Measurements from ENCODE around the gene ZBTB7C. TPM values are rescaled to one million over a fixed set of nuclear protein-coding genes. Genes with fewer than 3 reads are reported as not detected.

ZBTB7C gene
- polyA plus RNA-seq, 1 donor (not counting 4 experiments of a cell fraction or from before 2014, with no cell fraction given), result 0.58 TPM

- Histone ChIP-seq H3K79me2 (ENCODE audit: control insufficient read depth, insufficient read depth, low read length) (no peaks in the 10 kb centered on the region), H2AFZ (ENCODE audit: control insufficient read depth, low read length) (no peak overlapping the region), H4K20me1 (ENCODE audit: control insufficient read depth, extremely low read depth, insufficient read depth, low read length) (no peaks in the 10 kb centered on the region), H3K4me3 (ENCODE audit: control insufficient read depth in 2 of 3, extremely low read depth in 1 of 3, insufficient read depth in 2 of 3, low read depth in 1 of 3, low read length in 3 of 3) (no peak overlapping the region), H3K9me1 (ENCODE audit: control insufficient read depth, extremely low read depth, insufficient read depth, low read length) (no peaks in the 10 kb centered on the region), H3K9me3 (ENCODE audit: control insufficient read depth, low read depth, low read length) (no peaks in the 10 kb centered on the region), H3K27me3 (ENCODE audit: control insufficient read depth, extremely low read depth, insufficient read depth, low read length) (no peaks in the 10 kb centered on the region), H3K9ac (ENCODE audit: control insufficient read depth, extremely low read depth, insufficient read depth, low read length) (no peak overlapping the region), H3K36me3 (ENCODE audit: control insufficient read depth in 2 of 2, extremely low read depth in 1 of 2, insufficient read depth in 2 of 2, low read length in 2 of 2) (no peaks in the 10 kb centered on the region), H3K4me2 (ENCODE audit: control insufficient read depth, extremely low read depth, insufficient read depth, low read depth, low read length) (no peak overlapping the region), H3K27ac (ENCODE audit: control insufficient read depth, insufficient read depth, low read length) (no peak overlapping the region), H3K4me1 (ENCODE audit: control insufficient read depth, extremely low read depth, insufficient read depth, low read length) (peaks cover 17% of the 10 kb centered on the region)
- TF ChIP-seq CTCF (optimal IDR thresholded peaks at IDR 0.05 in 1 of 3, IDR thresholded peaks at IDR 0.05 in 1 of 3, conservative IDR thresholded peaks at IDR 0.05 in 1 of 3; ENCODE audit: extremely low read depth in 1 of 3, insufficient read depth in 2 of 3, low read length in 3 of 3) (no peak), EZH2 (IDR thresholded peaks at IDR 0.05; ENCODE audit: low read length) (no peak)
- peak; percentile 43 for FAIRE-seq
- dilution Hi-C loops (cut with MboI; ENCODE audit: extremely low pct_ligation_motif_present, low sequenced_read_pairs), result no loop called here
- no peak for DNase-seq (ENCODE audit: low read depth, low spot score)
Observed at GRCh38 chr18:48066225-48066652, 342.9 kb downstream of the ZBTB7C start.

GRCh38 chr18:48065601-48065995, 343.6 kb downstream of the ZBTB7C start:
- H3K9ac ChIP-seq (ENCODE audit: control insufficient read depth, extremely low read depth, insufficient read depth, low read length), result no peak overlapping the region
- H3K27me3 ChIP-seq (ENCODE audit: control insufficient read depth, extremely low read depth, insufficient read depth, low read length), result no peaks in the 10 kb centered on the region
- no peak overlapping the region for H3K27ac ChIP-seq (ENCODE audit: control insufficient read depth, insufficient read depth, low read length)
- no peaks in the 10 kb centered on the region for H4K20me1 ChIP-seq (ENCODE audit: control insufficient read depth, extremely low read depth, insufficient read depth, low read length)
- no peak for TF ChIP-seq EZH2 (IDR thresholded peaks at IDR 0.05; ENCODE audit: low read length)
- TF ChIP-seq CTCF (optimal IDR thresholded peaks at IDR 0.05 in 1 of 3, IDR thresholded peaks at IDR 0.05 in 1 of 3, conservative IDR thresholded peaks at IDR 0.05 in 1 of 3; ENCODE audit: extremely low read depth in 1 of 3, insufficient read depth in 2 of 3, low read length in 3 of 3), result no peak
- peak; percentile 17 for FAIRE-seq
- H3K9me3 ChIP-seq (ENCODE audit: control insufficient read depth, low read depth, low read length), result no peaks in the 10 kb centered on the region
- no peak overlapping the region for H3K4me3 ChIP-seq (ENCODE audit: control insufficient read depth in 2 of 3, extremely low read depth in 1 of 3, insufficient read depth in 2 of 3, low read depth in 1 of 3, low read length in 3 of 3)
- H3K36me3 ChIP-seq (ENCODE audit: control insufficient read depth in 2 of 2, extremely low read depth in 1 of 2, insufficient read depth in 2 of 2, low read length in 2 of 2), result no peaks in the 10 kb centered on the region
- peaks cover 17% of the 10 kb centered on the region for H3K4me1 ChIP-seq (ENCODE audit: control insufficient read depth, extremely low read depth, insufficient read depth, low read length)
- no peak overlapping the region for H2AFZ ChIP-seq (ENCODE audit: control insufficient read depth, low read length)
- no peaks in the 10 kb centered on the region for H3K9me1 ChIP-seq (ENCODE audit: control insufficient read depth, extremely low read depth, insufficient read depth, low read length)
- no peak overlapping the region for H3K4me2 ChIP-seq (ENCODE audit: control insufficient read depth, extremely low read depth, insufficient read depth, low read depth, low read length)
- no peaks in the 10 kb centered on the region for H3K79me2 ChIP-seq (ENCODE audit: control insufficient read depth, insufficient read depth, low read length)
- no peak for DNase-seq (ENCODE audit: low read depth, low spot score)
- dilution Hi-C loops (cut with MboI; ENCODE audit: extremely low pct_ligation_motif_present, low sequenced_read_pairs), result no loop called here
